GM19463 (cell line): ENCODE data around the gene HLA-DQA1.
"Not testable (repeated sequence)": the region's sequence is repeated elsewhere in the genome, so short reads cannot be mapped to it uniquely, and the experiment has no call there.

Experiments
- ATAC-seq: cut with Tn5 transposase; IDR thresholded peaks from one replicate; pipeline ENCODE4 v1.9.1; 2021; ENCODE audit warnings: mild to moderate bottlenecking, moderate library complexity; ENCODE audit not compliant: unreplicated experiment

Gene HLA-DQA1

GRCh38 chr6:32637219-32637880 lies at the start of gene HLA-DQA1:
HLA-DQA1 (plus strand) TSS chr6:32637406; CDS start chr6:32637459, 53 bp downstream.
- ATAC-seq, result peak; percentile 78

- ATAC-seq, result no peak
Measured at GRCh38 chr6:32588156-32588555, 49.0 kb upstream of the HLA-DQA1 start.

- ATAC-seq, result peak; percentile 96
Measured at GRCh38 chr6:32589596-32590449, 47.4 kb upstream of the HLA-DQA1 start, which contains the start of gene HLA-DRB1. HLA-DRB1 (minus strand) TSS chr6:32589848; CDS start chr6:32589742, 106 bp downstream.

- ATAC-seq, result not testable (repeated sequence)
Measured at GRCh38 chr6:32590713-32591112, 46.5 kb upstream of the HLA-DQA1 start.

- no peak for ATAC-seq
Measured at GRCh38 chr6:32597024-32597423, 40.2 kb upstream of the HLA-DQA1 start.

- ATAC-seq, result no peak
Measured at GRCh38 chr6:32602383-32602782, 34.8 kb upstream of the HLA-DQA1 start.

GRCh38 chr6:32603222-32603621 lies 34.0 kb upstream of the HLA-DQA1 start:
- no peak for ATAC-seq

- ATAC-seq, result no peak
Measured at GRCh38 chr6:32603888-32604287, 33.3 kb upstream of the HLA-DQA1 start.

- ATAC-seq, result no peak
Measured at GRCh38 chr6:32604434-32604877, 32.8 kb upstream of the HLA-DQA1 start.

GRCh38 chr6:32607263-32607987 lies 29.8 kb upstream of the HLA-DQA1 start:
- no peak for ATAC-seq

- ATAC-seq, result no peak
Measured at GRCh38 chr6:32607988-32608298, 29.3 kb upstream of the HLA-DQA1 start.

GRCh38 chr6:32608362-32608761 lies 28.8 kb upstream of the HLA-DQA1 start:
- ATAC-seq, result no peak

- ATAC-seq, result no peak
Measured at GRCh38 chr6:32609391-32609730, 27.8 kb upstream of the HLA-DQA1 start.

- ATAC-seq, result peak; percentile 88
Measured at GRCh38 chr6:32609731-32610640, 27.2 kb upstream of the HLA-DQA1 start.

GRCh38 chr6:32610682-32611296 lies 26.4 kb upstream of the HLA-DQA1 start:
- no peak for ATAC-seq

GRCh38 chr6:32613475-32613874 lies 23.7 kb upstream of the HLA-DQA1 start:
- no peak for ATAC-seq

- ATAC-seq, result no peak
Measured at GRCh38 chr6:32614366-32615081, 22.7 kb upstream of the HLA-DQA1 start.

GRCh38 chr6:32615885-32616532 lies 21.2 kb upstream of the HLA-DQA1 start:
- no peak for ATAC-seq

GRCh38 chr6:32617751-32618150 lies 19.5 kb upstream of the HLA-DQA1 start:
- ATAC-seq, result no peak
